ENCODE results near the gene ZNF326.
A peak's percentile ranks its signal among the peaks of the same experiment; 100 is the strongest.

The ZNF326 gene

GRCh38 chr1:89994805-89995597 is at the start of gene ZNF326:
TSS of gene ZNF326 (plus strand) at chr1:89995110. CDS start at chr1:89995258, 148 bp downstream.
- peak within 1 kb of the TSS; percentile 94 for H3K27ac Mint-ChIP-seq

GRCh38 chr1:89945852-89946476 is 48.9 kb upstream of the ZNF326 start:
- no peaks in the 10 kb centered on the region for H3K27me3 Mint-ChIP-seq
- peak overlapping the region; percentile 1 for H3K27ac Mint-ChIP-seq
- H3K4me1 Mint-ChIP-seq (ENCODE audit: low read depth), result peaks cover 8% of the 10 kb centered on the region
- H3K36me3 Mint-ChIP-seq (ENCODE audit: low read depth), result no peaks in the 10 kb centered on the region
- H3K4me3 Mint-ChIP-seq, result no peak overlapping the region
- no peaks in the 10 kb centered on the region for H3K9me3 Mint-ChIP-seq

More at GRCh38 chr1:89994805-89995597, at the start of gene ZNF326:
- peaks cover 66% of the 10 kb centered on the region for H3K4me1 Mint-ChIP-seq (ENCODE audit: low read depth)
- H3K27me3 Mint-ChIP-seq, result peaks cover 4% of the 10 kb centered on the region
- H3K36me3 Mint-ChIP-seq (ENCODE audit: low read depth), result peaks cover 33% of the 10 kb centered on the region
- H3K9me3 Mint-ChIP-seq, result no peaks in the 10 kb centered on the region
- H3K4me3 Mint-ChIP-seq, result peak within 1 kb of the TSS; percentile 99

- Mint-ChIP-seq H3K27ac (no peak overlapping the region), H3K4me3 (no peak overlapping the region), H3K27me3 (no peaks in the 10 kb centered on the region), H3K9me3 (no peaks in the 10 kb centered on the region), H3K36me3 (ENCODE audit: low read depth) (no peaks in the 10 kb centered on the region), H3K4me1 (ENCODE audit: low read depth) (peaks cover 3% of the 10 kb centered on the region)
Observed at GRCh38 chr1:89946532-89946931, 48.4 kb upstream of the ZNF326 start.

DNA sequence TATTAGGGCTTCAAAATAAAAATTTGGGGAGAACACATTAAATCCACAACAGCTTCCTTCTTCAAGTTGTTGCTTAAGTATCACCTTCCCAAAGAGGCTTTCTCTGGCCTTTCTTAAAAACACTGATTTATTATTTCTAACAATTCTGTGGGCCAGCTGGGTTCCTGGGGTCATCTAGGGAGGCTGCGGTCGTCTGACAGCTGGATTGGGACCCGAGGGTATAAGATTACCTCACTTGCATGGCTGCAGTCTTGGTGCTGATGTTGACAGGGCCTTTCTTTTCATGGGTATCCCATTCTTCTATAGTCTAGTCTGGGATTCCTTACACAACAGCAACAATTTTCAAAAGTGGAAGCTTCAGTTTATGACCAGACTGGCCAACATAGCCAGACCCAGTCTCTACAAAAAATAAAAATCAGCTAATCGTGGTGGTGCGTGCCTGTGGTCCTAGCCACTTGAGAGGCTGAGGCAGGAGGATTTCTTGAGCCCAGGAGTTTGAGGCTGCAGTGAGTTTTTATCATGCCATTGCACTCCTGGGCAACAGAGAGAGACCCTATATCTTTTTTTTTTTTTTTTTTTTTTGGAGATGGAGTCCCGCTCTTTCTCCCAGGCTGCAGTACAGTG is 46.1 kb upstream of the ZNF326 start:
- no peaks in the 10 kb centered on the region for H3K36me3 Mint-ChIP-seq (ENCODE audit: low read depth)
- H3K27ac Mint-ChIP-seq, result no peak overlapping the region
- peaks cover 21% of the 10 kb centered on the region for H3K4me1 Mint-ChIP-seq (ENCODE audit: low read depth)
- H3K27me3 Mint-ChIP-seq, result no peaks in the 10 kb centered on the region
- H3K9me3 Mint-ChIP-seq, result no peaks in the 10 kb centered on the region
- H3K4me3 Mint-ChIP-seq, result no peak overlapping the region

DNA sequence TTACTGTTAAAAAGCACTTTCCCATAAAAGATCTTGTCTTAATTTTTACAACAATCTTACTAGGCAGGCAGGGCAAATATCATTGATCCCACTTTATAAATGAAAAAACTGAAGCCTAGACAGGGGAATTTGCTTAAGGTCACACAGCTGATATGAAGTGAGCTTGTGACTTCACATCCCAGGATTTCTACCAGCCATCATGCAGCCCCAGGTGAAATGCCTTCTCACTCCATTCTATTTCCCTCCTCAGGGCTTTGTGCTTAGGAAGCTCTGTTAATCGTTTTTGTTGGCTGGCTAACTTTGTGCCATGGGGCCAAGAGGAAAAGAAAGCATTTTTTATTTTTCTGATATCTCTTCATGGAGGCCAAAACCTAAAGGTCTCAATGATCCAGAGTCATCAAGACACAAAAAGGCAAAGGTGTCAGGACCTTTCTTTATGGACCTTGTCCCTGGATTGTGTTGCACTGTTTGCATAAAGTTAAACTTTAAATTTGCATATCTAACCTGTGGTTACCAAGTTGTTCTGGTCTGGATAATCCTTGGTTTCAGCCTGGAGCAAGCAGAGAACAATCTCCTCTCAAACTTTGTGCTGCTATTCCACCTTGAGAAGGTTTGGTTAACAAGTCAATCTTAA is 44.8 kb upstream of the ZNF326 start:
- Mint-ChIP-seq H3K27me3 (no peaks in the 10 kb centered on the region), H3K4me1 (ENCODE audit: low read depth) (peaks cover 21% of the 10 kb centered on the region), H3K9me3 (no peaks in the 10 kb centered on the region), H3K27ac (no peak overlapping the region), H3K4me3 (no peak overlapping the region), H3K36me3 (ENCODE audit: low read depth) (no peaks in the 10 kb centered on the region)

DNA sequence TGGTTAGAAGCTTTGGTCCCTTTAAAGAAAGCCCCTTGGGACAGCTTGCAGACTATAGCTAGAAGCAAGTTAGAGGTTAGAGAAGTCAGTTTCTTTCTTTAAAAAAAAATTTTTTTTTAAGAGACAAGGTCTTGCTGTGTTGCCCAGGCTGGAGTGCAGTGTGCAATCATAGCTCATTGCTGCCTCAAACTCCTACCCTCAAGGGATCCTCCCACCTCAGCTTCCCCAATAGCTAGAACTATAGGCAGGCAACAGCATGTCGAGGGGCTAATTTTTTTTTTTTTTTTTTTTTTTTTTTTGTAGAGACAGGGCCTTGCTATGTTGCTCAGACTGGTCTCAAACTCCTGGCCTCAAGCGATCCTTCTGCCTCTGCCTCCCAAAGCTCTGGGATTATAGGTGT is 44.2 kb upstream of the ZNF326 start:
- Mint-ChIP-seq H3K27me3 (no peaks in the 10 kb centered on the region), H3K4me1 (ENCODE audit: low read depth) (peaks cover 21% of the 10 kb centered on the region), H3K4me3 (no peak overlapping the region), H3K36me3 (ENCODE audit: low read depth) (no peaks in the 10 kb centered on the region), H3K27ac (no peak overlapping the region), H3K9me3 (no peaks in the 10 kb centered on the region)

- no peaks in the 10 kb centered on the region for H3K9me3 Mint-ChIP-seq
- H3K36me3 Mint-ChIP-seq (ENCODE audit: low read depth), result no peaks in the 10 kb centered on the region
- peaks cover 23% of the 10 kb centered on the region for H3K4me1 Mint-ChIP-seq (ENCODE audit: low read depth)
- H3K27ac Mint-ChIP-seq, result no peak overlapping the region
- no peak overlapping the region for H3K4me3 Mint-ChIP-seq
- H3K27me3 Mint-ChIP-seq, result no peaks in the 10 kb centered on the region
Observed at GRCh38 chr1:89951766-89952604, 42.9 kb upstream of the ZNF326 start.

GRCh38 chr1:89952605-89953130 is 42.2 kb upstream of the ZNF326 start:
- H3K27ac Mint-ChIP-seq, result no peak overlapping the region
- peaks cover 30% of the 10 kb centered on the region for H3K4me1 Mint-ChIP-seq (ENCODE audit: low read depth)
- no peaks in the 10 kb centered on the region for H3K36me3 Mint-ChIP-seq (ENCODE audit: low read depth)
- no peak overlapping the region for H3K4me3 Mint-ChIP-seq
- H3K9me3 Mint-ChIP-seq, result no peaks in the 10 kb centered on the region
- H3K27me3 Mint-ChIP-seq, result no peaks in the 10 kb centered on the region

- Mint-ChIP-seq H3K36me3 (ENCODE audit: low read depth) (no peaks in the 10 kb centered on the region), H3K4me3 (no peak overlapping the region), H3K27me3 (no peaks in the 10 kb centered on the region), H3K9me3 (no peaks in the 10 kb centered on the region), H3K4me1 (ENCODE audit: low read depth) (peaks cover 33% of the 10 kb centered on the region), H3K27ac (peak overlapping the region; percentile 31)
Observed at GRCh38 chr1:89953131-89953626, 41.7 kb upstream of the ZNF326 start.

DNA sequence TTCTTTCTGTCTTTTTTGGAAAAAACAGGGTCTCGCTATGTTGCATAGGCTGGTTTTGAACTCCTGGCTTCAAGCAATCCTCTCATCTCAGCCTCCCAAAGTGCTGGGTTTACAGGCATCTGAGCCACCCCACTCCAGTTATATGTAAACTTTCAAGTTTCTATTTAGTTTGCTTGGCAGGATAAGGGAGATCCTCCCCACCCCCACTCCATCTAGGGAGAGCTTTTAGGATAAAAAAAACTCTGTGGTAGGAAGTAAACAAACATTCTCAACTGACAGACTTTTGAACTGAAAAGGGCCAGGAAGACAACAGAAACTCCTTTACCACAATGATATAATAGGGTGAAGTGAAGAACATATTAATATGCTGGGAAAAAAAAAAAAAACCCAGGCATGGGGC is 41.0 kb upstream of the ZNF326 start:
- peaks cover 38% of the 10 kb centered on the region for H3K4me1 Mint-ChIP-seq (ENCODE audit: low read depth)
- H3K36me3 Mint-ChIP-seq (ENCODE audit: low read depth), result no peaks in the 10 kb centered on the region
- no peak overlapping the region for H3K4me3 Mint-ChIP-seq
- H3K27me3 Mint-ChIP-seq, result no peaks in the 10 kb centered on the region
- H3K9me3 Mint-ChIP-seq, result no peaks in the 10 kb centered on the region
- H3K27ac Mint-ChIP-seq, result no peak overlapping the region

- Mint-ChIP-seq H3K36me3 (ENCODE audit: low read depth) (peaks cover 2% of the 10 kb centered on the region), H3K27ac (no peak overlapping the region), H3K4me1 (ENCODE audit: low read depth) (peaks cover 43% of the 10 kb centered on the region), H3K4me3 (no peak overlapping the region), H3K9me3 (peaks cover 2% of the 10 kb centered on the region), H3K27me3 (no peaks in the 10 kb centered on the region)
Observed at GRCh38 chr1:89954401-89954800, 40.5 kb upstream of the ZNF326 start.

DNA sequence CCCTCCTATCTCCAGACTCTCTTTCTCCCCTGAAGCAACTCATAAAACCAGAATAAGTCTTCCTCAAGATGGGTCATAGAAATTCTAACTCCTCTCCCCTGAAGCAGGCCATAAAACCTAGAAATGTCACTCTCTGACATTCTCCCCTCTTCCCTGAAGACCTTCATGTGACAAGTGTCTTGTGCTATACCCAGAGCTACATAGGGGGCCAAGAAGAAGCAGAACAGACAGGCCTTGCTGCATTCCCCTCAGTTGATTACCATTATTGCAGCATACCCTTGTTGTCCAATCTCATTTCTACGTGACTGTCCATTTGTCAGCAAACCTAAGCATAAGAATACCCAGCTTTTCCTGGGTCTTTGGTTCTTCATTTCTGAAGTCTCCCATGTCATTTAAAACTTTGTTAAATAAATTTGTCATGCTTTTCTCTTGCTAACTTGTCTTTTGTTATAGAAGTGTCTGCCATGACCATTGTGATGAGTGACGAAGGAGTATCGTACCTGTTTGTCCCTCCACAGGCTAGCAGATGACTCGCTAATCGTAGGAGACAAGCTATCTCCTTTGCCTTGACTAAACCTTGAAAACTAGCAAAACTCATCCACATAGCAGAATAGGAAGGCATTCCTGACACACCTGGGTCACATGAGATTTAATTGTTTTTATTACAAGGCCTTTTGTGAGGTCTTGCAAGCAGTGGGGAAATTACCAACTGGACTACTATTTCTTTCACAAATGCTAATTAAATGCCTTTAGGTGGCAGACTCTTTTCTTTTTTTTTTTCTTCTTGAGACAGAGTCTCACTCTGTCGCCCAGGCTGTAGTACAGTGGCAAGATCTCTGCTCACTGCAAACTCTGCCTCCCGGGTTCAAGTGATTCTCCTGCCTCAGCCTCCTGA is 39.4 kb upstream of the ZNF326 start:
- H3K9me3 Mint-ChIP-seq, result peaks cover 8% of the 10 kb centered on the region

DNA sequence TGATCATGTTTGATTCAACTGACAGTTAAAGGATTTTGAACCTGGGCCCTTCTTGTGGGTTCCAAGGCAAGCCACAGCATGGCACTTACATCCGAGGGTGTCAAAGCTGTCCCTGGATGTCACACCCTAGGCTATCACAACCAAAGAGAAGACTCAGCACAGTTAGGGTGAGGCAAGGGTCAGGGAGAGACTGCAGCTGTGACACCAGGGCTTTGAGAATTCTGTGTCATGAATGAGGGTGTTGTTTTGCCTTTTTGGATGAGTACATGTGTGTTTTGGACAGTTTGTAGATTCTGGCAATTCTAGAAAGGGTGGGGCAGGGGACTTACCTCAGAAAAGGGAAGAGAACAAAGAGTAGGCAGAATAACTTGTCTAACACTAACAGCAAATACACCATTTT is 37.8 kb upstream of the ZNF326 start:
- H3K4me1 Mint-ChIP-seq (ENCODE audit: low read depth), result peaks cover 43% of the 10 kb centered on the region

More for the DNA sequence above, 39.4 kb upstream of the ZNF326 start:
- H3K4me1 Mint-ChIP-seq (ENCODE audit: low read depth), result peaks cover 44% of the 10 kb centered on the region
- H3K4me3 Mint-ChIP-seq, result no peak overlapping the region
- peaks cover 4% of the 10 kb centered on the region for H3K36me3 Mint-ChIP-seq (ENCODE audit: low read depth)
- no peaks in the 10 kb centered on the region for H3K27me3 Mint-ChIP-seq
- no peak overlapping the region for H3K27ac Mint-ChIP-seq

More for the DNA sequence above, 37.8 kb upstream of the ZNF326 start:
- H3K36me3 Mint-ChIP-seq (ENCODE audit: low read depth), result peaks cover 4% of the 10 kb centered on the region
- peak overlapping the region; percentile 11 for H3K4me3 Mint-ChIP-seq
- H3K27me3 Mint-ChIP-seq, result no peaks in the 10 kb centered on the region
- no peak overlapping the region for H3K27ac Mint-ChIP-seq
- peaks cover 8% of the 10 kb centered on the region for H3K9me3 Mint-ChIP-seq

All from stimulated activated naive CD8-positive, alpha-beta T cell treated with anti-CD3 and anti-CD28 coated beads, Interleukin-15, Interleukin-2, amounts not matched to agents 100 ng/mL and 50 ng/mL, for 24 hours (primary cell).